ES-I3 (cell line): Measurements from ENCODE around the gene ZDHHC14.

Experiments
- H3K36me3 ChIP-seq: 2 replicates; pipeline ENCODE4 v1.6.1; 2013; ENCODE audit warnings: mild to moderate bottlenecking, low read length, control low read depth, moderate library complexity; ENCODE audit not compliant: insufficient read depth
- H3K4me1 ChIP-seq: 2 replicates; pipeline ENCODE4 v1.6.1; 2013; ENCODE audit warnings: mild to moderate bottlenecking, control low read depth, low read length; ENCODE audit not compliant: insufficient read depth
- H3K9ac ChIP-seq: 2 replicates; pipeline ENCODE4 v1.6.1; 2013; ENCODE audit warnings: low read depth, mild to moderate bottlenecking, low read length, moderate library complexity
- H3K9me3 ChIP-seq: 2 replicates; pipeline ENCODE4 v1.6.1; 2013; ENCODE audit warnings: mild to moderate bottlenecking, low read length, moderate library complexity; ENCODE audit not compliant: control insufficient read depth, insufficient read depth

ZDHHC14 gene

GRCh38 chr6:157650801-157651200 is 269.8 kb downstream of the ZDHHC14 start:
- Histone ChIP-seq H3K4me1 (no peaks in the 10 kb centered on the region), H3K9ac (no peak overlapping the region), H3K9me3 (no peaks in the 10 kb centered on the region), H3K36me3 (no peaks in the 10 kb centered on the region)

GRCh38 chr6:157651731-157652490 is 270.9 kb downstream of the ZDHHC14 start:
- H3K4me1 ChIP-seq, result no peaks in the 10 kb centered on the region
- H3K9me3 ChIP-seq, result no peaks in the 10 kb centered on the region
- no peaks in the 10 kb centered on the region for H3K36me3 ChIP-seq
- no peak overlapping the region for H3K9ac ChIP-seq

GRCh38 chr6:157652601-157653363 is 271.8 kb downstream of the ZDHHC14 start:
- no peaks in the 10 kb centered on the region for H3K9me3 ChIP-seq

GRCh38 chr6:157653521-157653920 is 272.5 kb downstream of the ZDHHC14 start:
- no peaks in the 10 kb centered on the region for H3K4me1 ChIP-seq
- H3K36me3 ChIP-seq, result no peaks in the 10 kb centered on the region
- H3K9ac ChIP-seq, result no peak overlapping the region
- no peaks in the 10 kb centered on the region for H3K9me3 ChIP-seq

More at GRCh38 chr6:157652601-157653363, 271.8 kb downstream of the ZDHHC14 start:
- H3K36me3 ChIP-seq, result no peaks in the 10 kb centered on the region
- H3K4me1 ChIP-seq, result no peaks in the 10 kb centered on the region
- H3K9ac ChIP-seq, result no peak overlapping the region

- Histone ChIP-seq H3K9me3 (no peaks in the 10 kb centered on the region), H3K4me1 (no peaks in the 10 kb centered on the region), H3K9ac (no peak overlapping the region), H3K36me3 (no peaks in the 10 kb centered on the region)
Measured at GRCh38 chr6:157655139-157655538, 274.1 kb downstream of the ZDHHC14 start.

- H3K4me1 ChIP-seq, result no peaks in the 10 kb centered on the region; the same call in 1 of the 2 replicates
- H3K36me3 ChIP-seq, result no peaks in the 10 kb centered on the region
- no peaks in the 10 kb centered on the region for H3K9me3 ChIP-seq
- H3K9ac ChIP-seq, result no peak overlapping the region
Measured at GRCh38 chr6:157656437-157656997, 275.5 kb downstream of the ZDHHC14 start.

GRCh38 chr6:157657754-157658153 is 276.8 kb downstream of the ZDHHC14 start:
- H3K4me1 ChIP-seq, result no peaks in the 10 kb centered on the region; the same call in 1 of the 2 replicates
- H3K9me3 ChIP-seq, result no peaks in the 10 kb centered on the region
- H3K36me3 ChIP-seq, result no peaks in the 10 kb centered on the region
- H3K9ac ChIP-seq, result no peak overlapping the region

- H3K36me3 ChIP-seq, result no peaks in the 10 kb centered on the region
- no peaks in the 10 kb centered on the region for H3K9me3 ChIP-seq
Measured at GRCh38 chr6:157658301-157658700, 277.3 kb downstream of the ZDHHC14 start.

GRCh38 chr6:157659536-157660271 is 278.7 kb downstream of the ZDHHC14 start:
- Histone ChIP-seq H3K4me1 (no peaks in the 10 kb centered on the region; the same call in 1 of the 2 replicates), H3K36me3 (no peaks in the 10 kb centered on the region), H3K9me3 (no peaks in the 10 kb centered on the region), H3K9ac (no peak overlapping the region)

More at GRCh38 chr6:157658301-157658700, 277.3 kb downstream of the ZDHHC14 start:
- Histone ChIP-seq H3K4me1 (no peaks in the 10 kb centered on the region; the same call in 1 of the 2 replicates), H3K9ac (no peak overlapping the region)

GRCh38 chr6:157660414-157660813 is 279.4 kb downstream of the ZDHHC14 start:
- Histone ChIP-seq H3K4me1 (no peaks in the 10 kb centered on the region; the same call in 1 of the 2 replicates), H3K9me3 (no peaks in the 10 kb centered on the region), H3K9ac (no peak overlapping the region)

GRCh38 chr6:157661652-157662051 is 280.7 kb downstream of the ZDHHC14 start:
- no peaks in the 10 kb centered on the region for H3K36me3 ChIP-seq
- H3K9ac ChIP-seq, result no peak overlapping the region
- H3K4me1 ChIP-seq, result no peaks in the 10 kb centered on the region; the same call in 1 of the 2 replicates
- no peaks in the 10 kb centered on the region for H3K9me3 ChIP-seq

More at GRCh38 chr6:157660414-157660813, 279.4 kb downstream of the ZDHHC14 start:
- no peaks in the 10 kb centered on the region for H3K36me3 ChIP-seq

- Histone ChIP-seq H3K36me3 (no peaks in the 10 kb centered on the region), H3K9ac (no peak overlapping the region), H3K4me1 (peaks cover 7% of the 10 kb centered on the region), H3K9me3 (no peaks in the 10 kb centered on the region)
Measured at GRCh38 chr6:157663261-157663660, 282.3 kb downstream of the ZDHHC14 start.

GRCh38 chr6:157665180-157665579 is 284.2 kb downstream of the ZDHHC14 start:
- Histone ChIP-seq H3K9me3 (no peaks in the 10 kb centered on the region), H3K4me1 (peaks cover 22% of the 10 kb centered on the region), H3K9ac (no peak overlapping the region), H3K36me3 (no peaks in the 10 kb centered on the region)

GRCh38 chr6:157666729-157667128 is 285.7 kb downstream of the ZDHHC14 start:
- Histone ChIP-seq H3K36me3 (no peaks in the 10 kb centered on the region), H3K4me1 (peaks cover 30% of the 10 kb centered on the region), H3K9ac (no peak overlapping the region), H3K9me3 (no peaks in the 10 kb centered on the region)
